Activated CD8-positive, alpha-beta memory T cell treated with anti-CD3 and anti-CD28 coated beads for 24 hours (primary cell): ENCODE data around the gene CDC14A.

ENCODE experiments used
- DNase-seq: peaks from one replicate; pipeline ENCODE4 v3.0.0-alpha.2; 2020

Gene CDC14A

DNA sequence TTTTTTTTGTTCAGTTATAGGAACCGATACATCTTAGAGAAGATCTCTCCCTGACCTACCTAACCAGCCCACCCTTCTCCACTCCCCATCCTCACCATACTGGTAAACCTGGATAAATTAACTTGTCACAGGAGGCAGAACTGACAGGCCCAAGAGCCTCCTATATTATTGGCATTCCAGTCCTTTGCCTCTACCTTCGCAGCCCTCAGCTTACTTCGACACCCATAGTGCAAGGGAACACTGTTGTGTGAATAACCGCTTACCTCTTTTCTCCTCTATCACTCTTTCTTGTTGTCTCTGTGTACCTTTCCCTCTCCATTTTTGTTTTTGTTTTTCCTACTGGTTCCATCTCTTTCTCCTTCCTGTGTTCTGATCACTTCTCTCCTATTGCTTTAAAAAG is 58.7 kb downstream of the CDC14A start:
- DNase-seq: no peak

DNA sequence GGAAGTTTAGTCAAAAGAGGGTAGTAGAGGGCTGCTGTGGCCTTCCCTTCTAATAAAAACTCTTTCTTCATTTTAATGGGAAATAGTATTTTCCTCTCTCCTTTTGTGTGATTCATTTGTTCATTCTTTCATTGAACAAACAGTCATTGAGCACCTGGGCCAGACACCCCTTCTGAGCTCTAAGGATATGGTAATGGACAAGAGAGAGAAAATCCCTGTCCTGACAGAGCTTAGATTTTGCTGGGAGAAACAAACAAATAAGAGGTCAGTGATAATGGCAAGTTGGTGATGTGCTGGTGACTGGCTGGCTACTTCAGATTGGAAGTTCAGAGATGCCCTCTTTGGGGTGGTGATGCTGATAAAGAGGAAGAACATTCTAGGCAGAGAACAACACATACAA is 59.3 kb downstream of the CDC14A start:
- no peak for DNase-seq

DNA sequence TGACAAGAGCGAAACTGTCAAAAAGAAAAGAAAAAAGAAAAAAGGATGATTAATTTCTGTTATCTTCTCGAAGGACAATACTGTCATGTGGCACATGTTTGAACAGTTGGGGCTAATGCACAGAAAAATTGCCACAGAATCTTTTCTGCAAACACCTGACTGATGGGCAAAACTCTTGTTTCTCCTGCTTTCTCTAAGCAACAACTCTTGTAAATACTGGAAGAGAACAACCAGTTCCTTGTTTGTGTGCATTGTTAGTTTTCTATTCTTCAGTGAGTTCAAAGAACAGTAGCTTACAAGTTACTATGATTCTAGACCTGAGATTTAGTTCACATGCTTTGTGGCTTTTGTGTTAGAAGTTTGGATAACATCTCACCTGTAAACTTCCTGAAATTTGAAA is 60.7 kb downstream of the CDC14A start:
- DNase-seq: no peak

DNA sequence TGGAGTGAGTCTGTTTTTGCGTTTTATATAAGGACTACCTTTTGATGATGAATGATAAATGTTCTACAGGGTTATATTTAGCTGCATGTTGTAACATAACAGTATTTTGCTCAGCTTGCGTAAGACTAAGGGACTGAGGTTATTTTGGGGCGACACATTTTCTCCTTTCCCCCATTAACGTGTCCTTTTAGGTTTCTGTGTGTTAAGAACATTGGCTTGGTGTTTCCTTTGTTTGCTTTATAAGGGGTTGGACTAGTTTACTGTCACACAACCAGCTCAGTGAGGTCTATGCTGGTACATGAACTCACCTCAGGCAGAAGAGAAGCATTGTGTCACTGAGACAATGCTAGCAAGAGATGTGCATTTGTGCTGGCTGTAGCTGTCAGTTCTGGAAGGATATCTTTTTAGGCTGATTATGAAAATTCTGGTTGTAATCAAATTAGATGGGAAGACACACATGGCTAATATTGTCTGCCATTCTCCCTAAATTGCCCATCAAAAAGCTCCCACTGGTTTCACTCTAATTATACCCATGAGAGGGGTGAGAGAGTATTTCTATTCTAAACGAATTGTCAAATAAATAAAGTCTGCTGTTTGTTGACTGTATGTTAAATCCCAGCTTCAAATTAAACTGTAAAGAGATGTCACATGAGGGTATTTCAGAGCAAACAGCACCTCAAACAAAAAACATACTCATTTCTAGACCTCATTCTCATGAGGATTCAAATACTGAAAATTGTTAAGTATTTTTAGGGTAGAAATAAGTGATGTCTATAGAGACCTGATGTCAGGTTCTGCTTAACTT is 62.6 kb downstream of the CDC14A start:
- DNase-seq: no peak

DNA sequence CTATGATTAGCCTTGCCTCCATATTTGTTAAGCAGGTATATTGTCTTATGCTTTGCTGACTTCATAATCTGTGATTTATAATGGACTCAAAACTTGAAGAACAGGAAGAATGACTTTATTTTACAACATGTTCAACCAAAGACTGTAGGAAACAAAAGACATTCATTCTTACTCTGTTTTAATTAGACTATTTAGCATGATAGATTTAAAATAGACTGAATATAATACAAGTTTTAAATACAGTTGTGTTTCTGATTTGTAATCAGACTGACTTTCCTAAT is 63.1 kb downstream of the CDC14A start:
- DNase-seq: no peak

DNA sequence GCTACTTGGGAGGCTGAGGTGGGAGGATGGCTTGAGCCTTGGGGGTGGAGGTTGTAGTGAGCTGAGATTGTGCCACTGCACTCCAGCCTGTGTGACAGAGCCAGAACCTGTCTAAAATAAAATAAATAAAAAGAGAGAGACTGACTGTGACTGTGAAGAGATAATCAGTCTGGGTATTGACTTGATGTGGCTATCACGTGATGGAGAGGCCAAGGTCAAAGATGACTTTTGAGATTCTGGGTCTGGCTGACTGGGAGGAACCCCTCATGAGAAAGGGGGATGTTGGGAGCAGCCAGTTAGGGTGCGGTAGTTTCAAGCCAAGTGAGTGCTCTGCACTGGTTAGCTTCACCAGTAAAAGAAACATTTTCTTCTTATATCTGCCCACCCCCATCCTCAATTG is 66.8 kb downstream of the CDC14A start:
- DNase-seq: no peak

DNA sequence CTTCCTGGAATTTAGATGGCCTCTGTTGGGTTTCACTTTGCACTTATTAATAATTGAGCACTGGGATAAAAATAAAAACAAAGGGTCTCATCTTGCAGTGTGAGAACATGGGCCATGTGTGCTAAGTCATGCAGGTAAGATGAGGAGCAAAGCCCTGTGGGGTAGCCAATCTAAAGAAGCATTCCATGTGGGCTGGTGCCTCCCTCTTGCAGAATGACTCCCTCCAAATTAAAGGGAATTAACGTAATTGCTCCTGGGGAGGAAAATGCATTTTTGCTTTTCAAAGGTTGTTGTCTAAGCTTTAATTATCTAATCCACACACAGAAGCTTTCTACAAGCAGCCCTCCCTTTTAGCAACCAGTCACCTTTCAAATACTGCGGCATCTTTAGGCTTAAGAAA is 69.8 kb downstream of the CDC14A start:
- no peak for DNase-seq

DNA sequence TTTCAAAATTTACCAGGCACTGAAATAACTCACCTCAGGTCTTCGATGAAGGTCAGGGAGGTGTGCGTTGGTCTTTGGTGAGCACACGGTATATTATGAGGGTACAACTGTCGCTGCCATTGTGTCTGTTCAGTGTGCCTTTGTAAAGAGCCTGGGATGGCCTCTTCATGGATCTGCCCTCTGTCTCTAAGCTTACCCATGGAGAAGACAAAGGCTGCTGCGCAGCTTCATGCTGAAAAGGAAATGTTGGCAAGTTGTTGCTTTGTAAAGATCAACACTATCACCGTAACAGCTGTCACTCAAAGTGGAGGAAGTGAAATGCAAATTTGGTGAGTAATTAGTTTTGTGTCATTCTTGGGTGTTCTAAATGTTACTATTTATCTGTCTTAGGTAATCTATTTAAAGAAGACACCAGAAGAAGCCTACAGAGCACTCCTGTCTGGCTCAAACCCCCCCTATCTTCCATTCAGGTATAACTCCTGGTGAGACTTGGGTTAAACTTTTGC is 71.6 kb downstream of the CDC14A start:
- DNase-seq: no peak

DNA sequence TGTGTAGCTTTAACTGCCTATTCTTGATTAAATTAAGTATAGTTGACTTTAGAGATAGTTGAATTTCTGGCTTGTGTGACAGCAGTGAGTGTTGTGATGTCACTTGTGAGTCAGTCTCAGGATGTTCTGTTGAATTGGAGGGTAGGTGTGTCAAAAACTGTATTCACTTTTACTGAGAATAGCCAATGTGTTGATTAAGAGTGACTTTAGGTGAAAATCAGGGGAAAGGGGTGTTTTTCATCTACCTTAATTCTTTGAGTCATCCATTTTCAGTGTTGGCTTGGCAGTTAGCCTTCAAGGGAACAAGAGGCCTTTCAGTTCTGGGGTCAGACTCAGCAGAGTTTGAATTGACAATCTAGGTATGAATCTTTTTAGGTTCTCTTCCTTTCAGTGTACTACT is 75.9 kb downstream of the CDC14A start:
- no peak for DNase-seq

DNA sequence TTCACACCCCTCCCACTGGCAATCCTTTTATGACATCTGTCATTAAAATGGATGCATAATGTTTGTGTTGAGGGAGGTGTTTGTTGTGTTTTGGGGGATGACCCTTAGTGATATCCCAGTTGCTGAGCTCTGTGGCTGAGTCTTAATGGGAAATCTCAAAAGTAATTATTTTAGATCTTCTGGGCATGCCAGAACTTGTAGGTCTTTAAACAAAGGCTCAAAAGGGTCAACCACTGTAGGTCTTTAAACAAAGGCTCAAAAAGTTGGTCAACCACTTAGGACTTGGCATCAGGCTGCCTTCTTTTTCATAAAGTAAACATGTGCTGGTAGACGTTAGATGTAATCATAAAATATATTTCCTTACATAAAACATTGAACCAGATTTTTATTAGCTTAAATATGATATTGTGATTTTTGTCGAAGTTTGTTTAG is 78.0 kb downstream of the CDC14A start:
- DNase-seq: no peak

DNA sequence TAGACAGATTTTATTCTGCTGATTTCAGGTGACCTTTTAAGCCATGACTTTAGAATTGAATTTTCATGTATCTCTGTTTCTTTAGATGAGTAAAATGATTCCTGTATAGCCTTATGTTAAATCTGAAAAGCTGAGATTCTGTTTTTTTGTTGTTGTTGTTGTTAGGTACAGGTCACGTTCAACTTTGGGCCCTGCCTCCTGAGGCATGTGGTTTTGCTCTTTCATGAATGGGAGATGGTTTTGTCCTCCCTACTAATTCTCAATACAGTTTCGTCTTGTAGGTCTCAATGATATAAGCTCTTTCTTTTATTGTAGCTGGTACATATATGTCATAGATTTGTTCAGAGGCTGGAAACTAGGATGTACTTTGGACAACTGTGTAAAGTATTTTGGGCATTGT is 79.6 kb downstream of the CDC14A start:
- DNase-seq: no peak

DNA sequence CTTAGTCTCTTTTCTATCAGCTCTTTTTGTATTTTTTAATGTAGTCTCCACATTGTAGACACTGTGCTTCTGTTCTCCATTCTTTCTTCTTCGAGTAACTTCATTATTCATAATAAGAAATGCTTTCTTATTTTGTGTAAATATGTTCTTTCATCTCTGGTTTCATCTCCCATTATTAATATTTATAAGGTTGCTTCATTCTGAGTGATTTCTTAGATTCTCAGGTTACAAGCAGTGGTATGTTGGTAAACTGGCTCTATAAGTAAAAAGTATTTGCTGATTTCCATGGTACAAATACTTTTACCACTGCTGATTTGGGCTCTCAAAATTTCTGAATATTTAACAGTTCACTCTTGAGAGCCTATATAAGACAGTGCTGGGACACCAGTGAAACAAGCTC is 81.3 kb downstream of the CDC14A start:
- DNase-seq: no peak

DNA sequence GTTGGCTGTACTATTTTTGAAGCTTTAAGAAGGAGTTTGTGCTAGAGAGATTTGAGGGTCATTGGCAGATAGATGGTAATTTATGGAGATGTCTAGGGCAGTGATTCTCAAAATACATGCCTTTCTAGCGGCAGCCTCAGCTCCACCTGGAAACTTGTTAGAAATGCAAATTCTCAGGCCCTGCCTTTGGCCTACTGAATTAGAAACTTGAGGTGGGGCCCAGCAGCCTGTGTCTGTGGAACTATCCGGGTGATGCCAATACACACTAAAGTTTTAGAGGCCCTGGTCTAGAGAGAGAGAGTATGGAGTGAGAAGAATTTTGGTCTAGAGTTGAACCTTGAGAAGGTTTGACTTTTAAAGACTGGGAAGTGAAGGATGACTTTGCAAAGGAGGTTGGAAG is 82.5 kb downstream of the CDC14A start:
- no peak for DNase-seq

DNA sequence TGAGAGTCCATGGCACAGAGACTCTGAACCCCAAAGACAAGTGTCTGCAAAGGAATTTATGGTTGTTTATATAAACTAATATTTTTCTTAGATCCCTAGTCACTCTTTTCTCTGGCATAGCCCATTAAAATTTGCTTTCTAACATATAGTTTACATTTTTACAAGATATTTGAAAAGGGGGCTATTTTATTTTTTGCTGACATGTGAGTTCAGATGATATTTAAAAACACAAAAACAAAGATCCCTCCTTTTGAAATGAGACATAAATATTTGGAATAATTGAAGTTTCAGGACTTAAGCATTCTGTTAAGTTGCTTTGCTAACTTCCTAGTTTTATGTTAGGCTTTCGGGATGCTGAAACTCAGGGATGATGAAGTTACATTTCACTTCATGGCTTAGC is 86.1 kb downstream of the CDC14A start:
- no peak for DNase-seq

DNA sequence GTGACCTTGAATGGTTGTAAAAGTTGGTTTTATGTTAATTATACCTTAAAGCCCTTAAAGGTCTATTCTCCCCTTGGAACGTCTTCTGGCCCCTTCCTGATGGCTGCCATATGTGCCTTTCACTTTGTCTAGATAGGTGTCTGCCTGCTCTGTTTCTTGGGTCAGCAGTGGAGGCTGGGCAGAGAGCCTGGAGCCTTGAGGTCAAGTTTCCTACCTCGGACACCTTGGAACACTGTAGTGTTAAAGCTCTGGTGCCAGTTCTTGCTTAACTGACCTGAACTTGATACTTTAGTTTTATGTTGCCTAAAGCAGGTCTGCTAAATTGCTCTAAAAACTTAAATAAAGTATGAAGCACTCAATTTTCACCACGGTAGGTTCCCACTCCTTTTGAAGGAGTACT is 86.5 kb downstream of the CDC14A start:
- DNase-seq: no peak

DNA sequence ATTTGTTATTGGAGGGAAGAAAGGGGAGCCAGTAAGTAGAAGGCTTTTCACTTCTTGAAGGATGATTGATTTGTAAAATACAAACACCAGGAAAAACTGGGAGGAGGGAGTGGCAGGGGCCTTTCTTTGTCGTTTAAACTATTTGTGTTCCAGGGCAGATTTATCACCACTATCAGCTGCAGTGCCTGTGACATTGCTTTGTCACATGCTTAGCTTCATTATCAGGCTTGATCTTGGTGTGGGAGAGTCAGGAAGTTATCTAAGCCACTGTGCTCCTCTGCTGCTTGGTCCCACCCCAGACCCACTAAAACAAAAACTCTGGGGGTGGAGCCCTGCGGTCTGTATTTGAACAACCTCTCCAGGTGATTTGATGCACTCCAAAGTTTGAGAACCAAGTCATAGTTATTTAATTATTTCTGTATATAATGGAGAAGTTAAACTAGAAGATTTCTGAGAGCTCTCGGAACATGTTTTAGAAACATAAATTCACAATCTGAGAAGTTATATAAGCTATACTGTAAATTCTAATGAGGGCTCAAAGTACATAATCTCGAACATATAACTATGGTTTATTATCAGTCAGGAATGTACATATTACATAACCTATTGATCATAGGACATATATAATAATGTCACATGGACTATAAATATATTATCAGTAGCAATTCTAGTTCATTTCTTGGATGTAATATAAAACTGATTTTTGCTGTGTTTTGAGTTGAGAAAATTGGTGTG is 87.9 kb downstream of the CDC14A start:
- DNase-seq: peak; percentile 80

DNA sequence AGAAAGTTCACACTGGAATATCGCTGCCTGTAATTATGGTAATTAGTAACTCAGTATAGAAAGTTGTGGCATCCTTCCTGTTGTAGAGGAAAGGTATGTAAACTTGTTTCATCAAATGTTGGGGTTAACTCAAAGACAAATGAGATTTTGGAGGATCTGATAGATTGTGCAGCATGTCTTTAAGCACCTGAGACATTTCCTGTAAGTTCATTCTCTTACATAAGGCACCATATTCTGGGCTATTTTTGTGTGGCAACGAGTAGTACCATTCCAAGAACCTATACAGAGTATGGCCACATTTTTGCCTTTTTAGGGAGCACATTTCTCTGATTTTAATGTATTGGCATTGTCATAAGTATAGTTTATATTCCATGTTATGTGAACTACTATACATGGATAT is 88.8 kb downstream of the CDC14A start:
- DNase-seq: no peak

DNA sequence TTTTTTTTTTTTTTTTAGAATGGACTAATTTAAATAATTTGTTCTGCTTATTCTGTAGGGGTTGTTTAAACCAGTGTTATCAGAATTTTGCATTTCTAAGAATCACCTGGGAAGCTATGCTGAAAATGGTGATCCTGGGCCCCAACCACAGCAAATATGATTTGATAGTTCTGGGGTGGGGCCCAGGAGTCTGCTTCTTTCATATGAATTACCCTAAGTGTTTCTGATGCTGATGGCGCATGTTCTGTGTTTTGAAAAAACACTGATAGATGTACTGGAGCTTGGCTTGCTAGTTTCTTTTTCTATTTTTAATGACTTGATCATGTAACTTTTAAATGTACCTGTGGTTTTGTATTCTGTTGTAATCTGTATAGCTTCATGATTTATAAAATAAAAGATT is 89.3 kb downstream of the CDC14A start:
- no peak for DNase-seq

DNA sequence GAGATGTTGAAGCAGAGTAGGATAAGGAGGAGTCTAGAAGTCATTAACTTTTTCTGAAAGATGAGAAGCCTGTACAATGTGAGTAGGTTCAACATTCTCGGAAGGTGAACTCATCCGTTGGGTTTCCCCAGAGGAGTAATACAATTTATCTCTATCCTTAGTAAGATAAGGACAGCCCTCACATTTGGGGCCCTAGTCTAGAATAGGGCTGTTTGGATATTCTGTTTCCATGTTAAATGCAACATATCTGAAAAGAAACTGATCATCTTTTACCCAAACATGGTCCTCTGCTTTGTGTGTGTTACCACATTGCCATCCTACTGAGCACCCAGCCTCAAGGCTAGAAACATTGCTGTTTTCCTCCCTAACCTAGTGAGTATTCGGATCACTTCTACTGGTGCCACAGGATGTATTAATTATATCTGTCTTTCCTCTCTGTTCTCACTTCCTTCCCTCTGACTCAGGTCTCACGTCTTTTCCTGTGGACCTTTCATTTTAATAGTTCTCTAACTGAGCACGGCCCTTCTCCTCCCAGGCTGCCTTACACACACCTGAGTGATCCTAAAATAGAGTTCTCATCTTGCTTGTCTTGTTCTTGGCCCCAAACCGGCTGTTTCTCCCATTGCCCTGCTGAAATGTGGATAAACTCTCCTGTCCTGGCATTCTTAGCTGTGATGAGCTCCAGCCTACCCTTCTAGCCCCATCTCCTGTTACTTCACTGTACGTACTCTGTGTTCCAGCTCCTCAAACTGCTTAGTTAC is 91.7 kb downstream of the CDC14A start:
- DNase-seq: peak; percentile 69

DNA sequence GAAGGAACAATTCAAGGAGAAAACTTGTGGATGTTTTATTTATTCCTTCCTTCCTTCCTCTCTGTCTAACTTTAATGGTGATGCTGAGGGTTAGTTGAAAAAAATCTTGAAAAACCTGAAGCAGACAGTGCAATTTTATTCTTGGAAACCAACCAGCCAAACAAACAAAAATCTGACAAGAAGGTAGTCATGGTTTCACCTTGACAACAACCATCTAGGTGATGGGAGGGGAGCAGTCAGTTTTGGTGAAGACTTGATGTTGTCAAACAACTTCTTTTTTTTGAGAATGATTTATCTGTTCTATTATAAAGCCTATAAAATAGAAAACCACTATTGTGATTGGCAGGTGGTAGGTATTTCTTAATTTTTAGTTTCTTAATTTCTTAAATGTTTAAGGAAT is 93.3 kb downstream of the CDC14A start:
- DNase-seq: no peak

DNA sequence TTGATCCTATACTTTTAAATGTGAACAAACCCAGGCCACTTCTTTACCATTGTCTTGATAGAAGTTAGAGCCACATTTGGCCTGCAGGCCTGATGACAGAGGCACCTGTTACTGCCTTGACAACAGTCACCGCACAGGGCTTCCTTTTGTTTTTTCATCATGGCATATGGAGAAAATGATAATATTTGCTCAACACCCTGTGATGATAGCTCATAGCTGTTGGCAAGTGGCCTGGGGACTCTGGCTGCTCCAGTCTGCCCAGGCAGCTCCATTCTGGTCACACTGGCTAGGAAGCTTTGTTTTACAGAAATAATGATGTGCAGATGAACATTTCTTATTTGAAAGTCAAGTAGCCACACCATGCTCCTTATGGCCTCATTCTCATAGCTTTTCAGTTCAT is 96.1 kb downstream of the CDC14A start:
- no peak for DNase-seq

DNA sequence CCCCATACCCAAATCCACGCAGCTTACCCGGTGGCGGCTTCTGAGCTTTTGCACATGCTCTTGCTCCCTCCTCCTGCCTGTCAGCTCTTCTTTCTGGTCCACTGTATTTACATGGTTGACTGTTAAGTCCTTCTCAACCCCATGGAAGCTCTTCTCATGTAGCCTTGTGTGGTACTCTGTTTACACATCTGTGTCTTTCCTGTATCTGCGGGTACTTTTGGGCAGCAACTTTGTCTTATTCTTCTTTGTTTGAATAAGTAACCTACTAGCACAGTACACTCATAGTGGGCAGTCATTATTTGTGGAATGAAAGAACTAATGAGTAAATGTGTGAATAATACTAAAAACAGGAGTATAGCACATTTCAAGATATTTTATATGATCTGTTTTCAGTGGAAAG is 97.2 kb downstream of the CDC14A start:
- no peak for DNase-seq

DNA sequence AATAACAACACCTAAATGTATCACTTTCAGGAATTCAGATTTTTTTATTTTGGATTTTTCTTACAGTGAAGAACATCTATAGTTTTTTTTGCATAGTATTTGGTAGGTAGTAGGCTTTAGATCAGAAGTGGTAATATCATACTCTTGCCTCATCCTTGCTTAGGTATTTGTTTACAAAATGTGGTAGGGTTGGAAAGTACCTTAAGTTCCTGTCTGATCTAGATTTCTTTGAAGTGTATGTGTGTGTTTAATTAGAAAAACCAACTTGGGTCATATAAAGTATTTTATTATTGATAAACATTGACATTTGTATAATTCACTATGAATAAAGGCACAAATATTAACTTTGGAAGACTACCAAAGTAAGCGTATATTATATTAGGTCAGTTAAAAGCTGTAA is 100.3 kb downstream of the CDC14A start:
- no peak for DNase-seq

DNA sequence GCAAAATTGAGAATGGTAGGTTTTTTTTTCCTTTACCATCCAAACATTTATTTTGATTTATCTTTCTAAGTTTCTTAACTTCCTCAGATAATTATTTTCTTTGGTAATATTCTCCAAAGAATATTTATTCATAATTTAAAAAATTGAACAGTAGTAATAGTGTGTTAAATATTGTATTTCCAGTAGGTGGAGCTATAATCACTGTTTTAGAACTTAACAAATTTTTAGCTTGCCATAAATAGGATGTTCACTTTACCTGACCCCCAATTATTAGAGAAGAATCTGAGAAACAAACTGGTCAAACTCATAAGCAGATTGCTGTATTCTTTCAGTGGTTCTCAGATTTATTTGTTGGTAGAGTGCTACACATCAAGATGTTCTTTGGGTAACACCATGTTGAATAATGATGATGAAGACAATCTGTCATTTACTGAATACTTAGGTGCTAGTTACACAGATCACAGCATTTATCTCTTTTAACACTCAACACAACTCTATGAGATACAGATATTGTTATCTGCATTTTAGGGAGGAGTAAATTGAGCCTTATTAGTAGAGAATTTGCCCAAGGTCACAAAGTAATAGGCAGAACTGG is 103.3 kb downstream of the CDC14A start:
- no peak for DNase-seq
